Neuron (in vitro differentiated cells): ENCODE results near the gene KRT81.
"Not testable (repeated sequence)": the region's sequence is repeated elsewhere in the genome, so short reads cannot be mapped to it uniquely, and the experiment has no call there.

Source experiments
- H2AFZ ChIP-seq: one replicate; pipeline ENCODE4 v1.6.1; 2013; ENCODE audit warnings: low read depth, mild to moderate bottlenecking, inconsistent platforms, low read length, moderate library complexity
- H3K27me3 ChIP-seq: one replicate; pipeline ENCODE4 v1.6.1; 2013; ENCODE audit warnings: low read length; ENCODE audit not compliant: insufficient read depth
- H3K36me3 ChIP-seq: one replicate; pipeline ENCODE4 v1.6.1; 2013; ENCODE audit warnings: low read length; ENCODE audit not compliant: insufficient read depth
- H3K4me1 ChIP-seq: one replicate; pipeline ENCODE4 v1.6.1; 2013; ENCODE audit warnings: low read length; ENCODE audit not compliant: insufficient read depth
- H3K4me3 ChIP-seq: 2 replicates; pipeline ENCODE4 v1.5.1; 2013; ENCODE audit warnings: mild to moderate bottlenecking, low read length, moderate library complexity
- H3K9me3 ChIP-seq: one replicate; pipeline ENCODE4 v1.6.1; 2013; ENCODE audit warnings: low read length

The KRT81 gene

DNA sequence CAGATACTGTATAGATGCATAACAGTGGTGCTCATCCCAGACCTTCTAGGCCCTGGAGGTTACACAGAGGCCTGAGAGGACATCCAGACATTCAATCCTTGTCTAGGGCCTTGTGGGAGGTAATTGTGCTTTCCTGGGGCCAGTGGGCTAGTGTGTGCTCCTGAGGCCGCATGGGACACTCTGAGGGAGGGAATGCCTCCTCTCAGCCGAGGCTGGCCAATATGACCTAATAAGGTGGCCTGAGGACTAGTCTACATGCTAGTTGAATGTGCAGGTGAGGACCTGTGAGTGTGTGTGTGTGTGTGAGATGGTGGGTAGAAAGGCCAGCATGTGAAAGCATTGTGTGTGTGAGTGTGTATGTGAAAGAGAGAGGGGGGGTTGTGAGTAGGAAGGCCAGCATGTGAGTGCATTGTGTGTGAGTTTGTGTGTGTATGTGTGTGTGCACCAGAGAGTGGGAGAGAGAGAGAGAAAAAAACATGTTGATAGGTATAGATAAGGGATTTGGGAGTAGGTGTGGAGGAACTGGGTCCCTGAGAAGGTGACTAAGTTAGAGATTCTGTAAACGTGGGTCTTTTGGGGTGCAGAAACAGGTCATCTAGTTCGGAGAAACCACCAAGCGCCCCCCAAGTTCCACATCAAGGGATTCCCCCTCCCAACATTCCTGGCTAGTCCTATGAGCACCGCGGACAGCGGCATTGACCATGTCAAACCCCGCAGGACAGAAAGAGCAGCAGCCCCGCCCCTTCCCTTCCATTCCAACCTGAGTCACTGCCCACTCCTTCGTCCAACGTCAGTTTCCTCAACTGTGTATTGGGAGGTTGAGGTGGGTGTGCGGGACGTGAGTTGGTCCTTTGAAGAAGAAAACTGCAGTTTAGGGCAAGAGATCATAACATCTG, 9.7 kb upstream of the KRT81 start:
- Histone ChIP-seq H3K36me3 (no peaks in the 10 kb centered on the region), H3K4me1 (no peaks in the 10 kb centered on the region), H3K4me3 (no peak overlapping the region), H2AFZ (no peak overlapping the region), H3K27me3 (no peaks in the 10 kb centered on the region), H3K9me3 (no peaks in the 10 kb centered on the region)

GRCh38 chr12:52298677-52299190, 7.4 kb upstream of the KRT81 start:
- no peaks in the 10 kb centered on the region for H3K27me3 ChIP-seq
- no peaks in the 10 kb centered on the region for H3K4me1 ChIP-seq
- H3K4me3 ChIP-seq: no peak overlapping the region
- H3K9me3 ChIP-seq: no peaks in the 10 kb centered on the region
- H2AFZ ChIP-seq: no peak overlapping the region
- no peaks in the 10 kb centered on the region for H3K36me3 ChIP-seq

DNA sequence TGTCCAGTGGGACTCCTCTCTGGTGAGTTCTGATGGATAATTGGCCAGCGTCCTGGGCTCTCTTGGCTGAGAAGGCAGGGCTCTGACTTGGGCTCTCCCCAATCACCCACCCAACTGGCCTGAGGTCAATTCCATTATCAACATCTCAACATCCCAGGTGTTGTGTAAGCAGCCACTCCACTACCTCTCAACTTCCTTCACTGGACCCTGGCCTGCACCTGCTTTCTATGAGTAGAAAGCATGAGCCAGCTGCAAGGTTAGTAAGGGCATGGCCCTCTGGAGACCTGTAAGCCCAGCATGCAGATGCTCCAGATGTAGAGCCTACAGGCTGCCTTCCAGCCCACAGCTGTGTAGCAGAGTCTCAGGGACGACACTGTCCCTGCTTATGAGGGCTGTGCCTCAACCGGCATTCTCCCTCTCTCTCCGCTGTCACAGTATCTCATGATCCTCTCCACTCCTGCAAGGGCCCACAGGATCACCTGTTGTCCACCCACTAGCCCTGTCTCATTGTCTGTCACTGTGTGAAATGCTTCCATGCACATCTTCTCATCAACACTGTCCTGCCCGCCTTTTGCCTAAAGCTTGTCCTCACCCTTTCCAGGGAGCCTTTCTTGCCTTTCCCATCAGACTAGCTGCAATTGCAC, 5.4 kb upstream of the KRT81 start:
- Histone ChIP-seq H3K27me3 (no peaks in the 10 kb centered on the region), H3K9me3 (no peaks in the 10 kb centered on the region), H3K4me1 (no peaks in the 10 kb centered on the region), H2AFZ (no peak overlapping the region), H3K36me3 (no peaks in the 10 kb centered on the region), H3K4me3 (no peak overlapping the region)

DNA sequence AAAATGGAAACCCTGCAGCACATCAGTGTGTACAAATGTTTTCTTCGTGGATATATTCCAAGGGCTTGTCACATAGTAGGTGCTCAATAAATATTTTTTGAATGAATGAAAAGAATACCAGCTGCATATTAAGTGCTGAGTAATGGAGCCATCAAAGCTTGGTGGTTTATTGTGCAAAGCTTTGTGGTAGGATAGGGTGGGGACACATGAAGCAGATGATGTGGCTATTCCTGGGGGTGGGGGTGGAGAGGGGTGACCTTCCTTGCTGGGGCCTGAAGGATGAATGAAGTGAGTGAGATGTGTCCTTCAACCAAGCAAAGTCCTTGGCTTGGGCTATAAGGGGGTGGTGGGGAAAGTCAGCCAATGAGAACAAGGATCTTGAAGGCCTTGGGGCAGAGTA, 4.3 kb upstream of the KRT81 start:
- Histone ChIP-seq H3K9me3 (no peaks in the 10 kb centered on the region), H3K27me3 (no peaks in the 10 kb centered on the region), H3K36me3 (no peaks in the 10 kb centered on the region), H3K4me1 (no peaks in the 10 kb centered on the region), H3K4me3 (no peak overlapping the region), H2AFZ (no peak overlapping the region)

DNA sequence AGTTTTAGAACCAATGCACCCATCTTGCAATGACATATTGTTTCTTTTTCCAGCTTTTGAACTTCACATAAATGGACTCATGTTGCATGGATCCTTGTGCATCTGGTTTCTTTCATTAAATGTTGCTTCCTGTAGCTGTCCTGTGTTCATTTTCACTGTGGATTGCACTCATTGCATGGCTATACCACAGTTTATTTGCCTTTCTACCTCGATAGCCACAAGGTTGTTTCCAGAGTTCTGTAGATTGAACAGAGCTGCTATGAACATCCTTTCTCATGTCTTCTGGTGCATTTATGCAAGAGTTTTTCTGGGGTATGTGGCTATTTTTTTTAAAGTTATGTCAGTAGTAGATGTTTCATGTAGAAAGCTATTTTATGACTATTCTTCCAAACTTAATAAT, 3.5 kb upstream of the KRT81 start:
- Histone ChIP-seq H2AFZ (no peak overlapping the region), H3K4me1 (no peaks in the 10 kb centered on the region), H3K36me3 (no peaks in the 10 kb centered on the region), H3K4me3 (no peak overlapping the region), H3K27me3 (no peaks in the 10 kb centered on the region), H3K9me3 (no peaks in the 10 kb centered on the region)

- Histone ChIP-seq H2AFZ (no peak overlapping the region), H3K9me3 (no peaks in the 10 kb centered on the region), H3K27me3 (no peaks in the 10 kb centered on the region), H3K4me3 (no peak overlapping the region), H3K4me1 (no peaks in the 10 kb centered on the region), H3K36me3 (no peaks in the 10 kb centered on the region)
Measured at GRCh38 chr12:52293926-52294325, 2.6 kb upstream of the KRT81 start.

GRCh38 chr12:52290483-52291134, 725 bp downstream of the KRT81 start:
- H3K36me3 ChIP-seq, H2AFZ ChIP-seq, H3K27me3 ChIP-seq, H3K9me3 ChIP-seq, H3K4me3 ChIP-seq, H3K4me1 ChIP-seq: not testable (repeated sequence)

GRCh38 chr12:52287816-52288805, 3.2 kb downstream of the KRT81 start:
- H3K4me1 ChIP-seq, H3K4me3 ChIP-seq, H3K36me3 ChIP-seq, H3K27me3 ChIP-seq, H3K9me3 ChIP-seq, H2AFZ ChIP-seq: not testable (repeated sequence)

DNA sequence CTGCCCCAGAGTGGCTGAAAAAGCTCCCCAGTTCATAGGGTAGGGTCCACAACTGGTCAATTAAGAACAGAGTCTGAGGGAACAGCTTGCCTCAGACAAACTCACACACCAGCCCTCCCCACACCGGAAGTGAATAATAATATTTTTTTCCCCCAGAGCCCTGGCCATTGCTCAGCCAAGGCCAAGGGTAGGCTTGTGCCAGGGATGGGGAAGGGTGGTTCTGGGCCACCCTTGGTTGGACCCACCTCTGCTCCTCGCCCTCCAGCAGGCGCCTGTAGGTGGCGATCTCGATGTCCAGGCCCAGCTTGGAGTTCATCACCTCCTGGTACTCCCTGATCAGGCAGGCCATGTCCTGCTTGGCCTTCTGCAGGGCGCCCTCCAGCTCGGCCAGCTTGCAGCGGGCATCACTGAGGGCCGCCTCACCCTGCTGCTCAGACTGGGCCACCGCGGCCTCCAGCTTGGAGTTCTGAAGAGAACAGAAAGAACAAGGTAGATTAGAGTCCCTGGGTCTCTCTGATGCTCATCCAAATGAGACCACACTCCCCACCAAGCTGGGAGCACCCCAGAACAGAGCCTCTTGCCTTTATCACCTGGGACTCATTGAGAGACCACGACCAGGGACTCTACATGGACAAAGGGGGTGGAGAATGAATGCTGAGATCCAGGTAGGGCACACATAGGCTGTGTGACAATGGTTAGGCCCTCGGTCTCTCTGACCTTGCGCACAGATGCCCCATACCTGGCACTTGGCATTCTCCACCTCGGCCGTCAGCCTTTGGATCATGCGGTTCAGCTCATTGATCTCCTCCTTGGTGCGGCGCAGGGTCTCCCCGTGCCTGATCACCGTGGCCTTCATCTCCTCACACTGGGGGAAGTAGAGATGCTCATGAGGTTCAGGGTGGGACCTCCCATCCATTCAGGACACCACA, 4.2 kb downstream of the KRT81 start:
- H3K27me3 ChIP-seq: not testable (repeated sequence)

GRCh38 chr12:52285851-52286530, 5.3 kb downstream of the KRT81 start:
- H2AFZ ChIP-seq: no peak overlapping the region
- no peaks in the 10 kb centered on the region for H3K4me1 ChIP-seq
- no peaks in the 10 kb centered on the region for H3K9me3 ChIP-seq
- no peaks in the 10 kb centered on the region for H3K36me3 ChIP-seq
- H3K27me3 ChIP-seq: no peaks in the 10 kb centered on the region
- H3K4me3 ChIP-seq: no peak overlapping the region

More for the DNA sequence above, 4.2 kb downstream of the KRT81 start:
- not testable (repeated sequence) for H3K36me3 ChIP-seq, H3K4me3 ChIP-seq, H3K9me3 ChIP-seq, H3K4me1 ChIP-seq, H2AFZ ChIP-seq

DNA sequence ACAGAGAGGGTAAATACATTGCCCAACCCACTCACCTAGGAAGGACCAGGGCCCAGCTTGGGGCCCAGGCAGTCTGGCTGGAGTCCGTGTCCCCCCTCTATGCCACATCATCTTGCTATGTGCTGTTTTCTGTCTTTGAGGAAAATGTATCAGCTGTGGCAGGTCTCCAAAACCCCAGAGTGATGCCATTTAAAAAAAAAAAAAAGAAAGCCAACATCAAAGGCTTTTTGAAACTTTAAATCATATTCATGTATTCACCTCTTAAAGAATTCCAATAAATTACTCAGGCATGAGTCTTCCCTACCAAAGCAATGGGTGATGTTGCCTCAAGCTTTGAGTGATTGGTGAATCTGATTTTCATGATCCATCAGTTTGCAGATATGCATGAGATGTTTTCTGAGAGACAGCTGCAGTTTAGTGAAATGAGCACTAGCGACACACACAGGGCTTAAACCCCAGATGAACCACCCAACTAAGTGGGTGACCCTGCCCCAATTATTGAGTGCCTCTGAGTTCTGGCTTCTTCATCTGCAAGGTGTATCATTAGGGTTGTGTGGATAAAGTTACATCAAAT, 6.1 kb downstream of the KRT81 start:
- no peaks in the 10 kb centered on the region for H3K9me3 ChIP-seq
- no peak overlapping the region for H3K4me3 ChIP-seq
- H3K27me3 ChIP-seq: no peaks in the 10 kb centered on the region
- no peaks in the 10 kb centered on the region for H3K36me3 ChIP-seq
- H3K4me1 ChIP-seq: no peaks in the 10 kb centered on the region
- no peak overlapping the region for H2AFZ ChIP-seq
